ENCODE data around the gene SASH1. TPM values are rescaled to one million over a fixed set of nuclear protein-coding genes. Genes with fewer than 3 reads are reported as not detected.

Gene SASH1
- total and polyA plus RNA-seq, 2 of the 8 experiments (the other 6 are each of a cell fraction or from before 2014, with no cell fraction given) = 6.0 to 20.2 TPM

GRCh38 chr6:148599967-148600426, 257.4 kb downstream of the SASH1 start (continued):
- TF ChIP-seq CTCF (IDR thresholded peaks at IDR 0.05; ENCODE audit: control extremely low read depth in 1 of 3, insufficient read depth in 1 of 3, low read depth in 1 of 3, low read length in 3 of 3) (no peak), EZH2 (IDR thresholded peaks at IDR 0.05; ENCODE audit: low read depth, low read length, severe bottlenecking) (no peak), EGR1 (IDR thresholded peaks at IDR 0.05; ENCODE audit: borderline replicate concordance, low read depth, low read length) (no peak), SP4 (IDR thresholded peaks at IDR 0.05; ENCODE audit: low read length) (no peak)

Small RNA genes within 50 kb of the gene (small RNA-seq; reads per million reads assigned to genes)
- not detected for gene SNRPEP6 (ENCODE audit: insufficient read depth)

All from H1 (cell line).